ENCODE measurements around the gene PIN1.
A peak's percentile ranks its signal among the peaks of the same experiment; 100 is the strongest.

Gene PIN1

GRCh38 chr19:9827289-9828238, 7.6 kb upstream of the PIN1 start, which contains the start of gene UBL5:
TSS of gene UBL5 (plus strand) at chr19:9827918. CDS start at chr19:9828338, 420 bp downstream.
- TF ChIP-seq, protein P1, sequence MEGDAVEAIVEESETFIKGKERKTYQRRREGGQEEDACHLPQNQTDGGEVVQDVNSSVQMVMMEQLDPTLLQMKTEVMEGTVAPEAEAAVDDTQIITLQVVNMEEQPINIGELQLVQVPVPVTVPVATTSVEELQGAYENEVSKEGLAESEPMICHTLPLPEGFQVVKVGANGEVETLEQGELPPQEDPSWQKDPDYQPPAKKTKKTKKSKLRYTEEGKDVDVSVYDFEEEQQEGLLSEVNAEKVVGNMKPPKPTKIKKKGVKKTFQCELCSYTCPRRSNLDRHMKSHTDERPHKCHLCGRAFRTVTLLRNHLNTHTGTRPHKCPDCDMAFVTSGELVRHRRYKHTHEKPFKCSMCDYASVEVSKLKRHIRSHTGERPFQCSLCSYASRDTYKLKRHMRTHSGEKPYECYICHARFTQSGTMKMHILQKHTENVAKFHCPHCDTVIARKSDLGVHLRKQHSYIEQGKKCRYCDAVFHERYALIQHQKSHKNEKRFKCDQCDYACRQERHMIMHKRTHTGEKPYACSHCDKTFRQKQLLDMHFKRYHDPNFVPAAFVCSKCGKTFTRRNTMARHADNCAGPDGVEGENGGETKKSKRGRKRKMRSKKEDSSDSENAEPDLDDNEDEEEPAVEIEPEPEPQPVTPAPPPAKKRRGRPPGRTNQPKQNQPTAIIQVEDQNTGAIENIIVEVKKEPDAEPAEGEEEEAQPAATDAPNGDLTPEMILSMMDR (IDR thresholded peaks at IDR 0.05; ENCODE audit: low read depth, low read length) = peak; percentile 9
- TF ChIP-seq, protein P2, sequence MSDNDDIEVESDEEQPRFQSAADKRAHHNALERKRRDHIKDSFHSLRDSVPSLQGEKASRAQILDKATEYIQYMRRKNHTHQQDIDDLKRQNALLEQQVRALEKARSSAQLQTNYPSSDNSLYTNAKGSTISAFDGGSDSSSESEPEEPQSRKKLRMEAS (IDR thresholded peaks at IDR 0.05; ENCODE audit: low read depth, low read length) = peak; percentile 86
- peak; percentile 96 for TF ChIP-seq MYC (IDR thresholded peaks at IDR 0.05; ENCODE audit: low read depth, low read length)
- peak; percentile 100 for TF ChIP-seq POLR2A (IDR thresholded peaks at IDR 0.05; ENCODE audit: extremely low read depth, insufficient read length)
- DNase-seq (ENCODE audit: low read depth) = peak; percentile 98
- peak within 1 kb of the TSS; percentile 90 for H3K4me3 ChIP-seq (ENCODE audit: low read depth, low read length)

GRCh38 chr19:9828551-9829063, 6.5 kb upstream of the PIN1 start:
- peak overlapping the region; percentile 90 for H3K4me3 ChIP-seq (ENCODE audit: low read depth, low read length)
- DNase-seq (ENCODE audit: low read depth) = peak; percentile 60
- TF ChIP-seq, protein P2 (IDR thresholded peaks at IDR 0.05; ENCODE audit: low read depth, low read length) = peak; percentile 94
- TF ChIP-seq MYC (IDR thresholded peaks at IDR 0.05; ENCODE audit: low read depth, low read length) = peak; percentile 66; the same call in 1 of the 2 replicates
- TF ChIP-seq, protein P1 (IDR thresholded peaks at IDR 0.05; ENCODE audit: low read depth, low read length) = no peak

DNA sequence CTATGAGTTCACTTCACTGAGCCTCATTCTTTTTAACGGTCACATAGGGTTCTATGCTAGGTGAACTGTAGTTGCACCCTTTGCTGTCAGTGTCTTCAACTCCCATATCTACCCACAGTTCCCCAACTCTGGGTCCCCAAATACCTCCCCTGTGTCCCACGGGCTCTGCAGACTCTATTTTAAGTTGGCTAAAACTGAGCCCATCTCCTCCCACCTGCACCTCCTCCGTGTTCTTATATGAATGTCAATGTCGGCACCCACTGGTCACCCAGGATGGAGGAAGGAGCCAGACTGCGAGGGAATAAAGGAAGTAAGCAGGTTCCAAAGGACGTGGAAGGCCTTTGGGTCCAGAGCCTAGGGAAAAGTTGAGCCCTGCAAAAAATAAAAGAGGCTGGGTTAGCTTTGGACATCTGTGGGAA, 802 bp upstream of the PIN1 start:
- H3K4me3 ChIP-seq (ENCODE audit: low read depth, low read length) = peak overlapping the region; percentile 64
- DNase-seq (ENCODE audit: low read depth) = peak; percentile 44
- TF ChIP-seq MYC (IDR thresholded peaks at IDR 0.05; ENCODE audit: low read depth, low read length) (no peak), POLR2A (IDR thresholded peaks at IDR 0.05; ENCODE audit: extremely low read depth, insufficient read length) (no peak)
- TF ChIP-seq, protein P2 (IDR thresholded peaks at IDR 0.05; ENCODE audit: low read depth, low read length) = no peak
- TF ChIP-seq, protein P1 (IDR thresholded peaks at IDR 0.05; ENCODE audit: low read depth, low read length) = no peak

DNA sequence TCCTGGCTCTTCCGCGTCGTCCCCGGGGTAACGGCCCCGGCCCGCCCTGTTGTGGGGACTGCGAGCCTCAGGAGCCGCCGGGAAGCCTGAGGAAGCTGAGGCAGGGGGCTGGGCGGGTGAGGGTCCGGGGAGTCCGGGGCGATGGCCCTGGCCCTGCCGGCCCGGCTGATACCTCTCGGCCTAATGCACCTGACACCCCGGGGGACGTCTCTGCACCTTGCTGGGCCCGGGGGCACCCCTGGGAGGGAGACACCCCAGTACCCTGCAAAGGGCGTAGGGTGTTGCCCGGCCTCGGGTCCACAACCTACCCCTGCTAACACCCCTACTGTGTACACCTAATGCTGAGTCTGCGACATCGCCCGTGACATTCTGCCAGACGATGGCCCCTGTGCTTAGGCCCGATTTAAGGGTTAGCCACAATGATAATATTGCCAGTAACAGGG, 410 bp downstream of the PIN1 start:
- DNase-seq (ENCODE audit: low read depth) = peak; percentile 42
- TF ChIP-seq, protein P1 (IDR thresholded peaks at IDR 0.05; ENCODE audit: low read depth, low read length) = no peak
- TF ChIP-seq, protein P2 (IDR thresholded peaks at IDR 0.05; ENCODE audit: low read depth, low read length) = no peak
- TF ChIP-seq POLR2A (IDR thresholded peaks at IDR 0.05; ENCODE audit: extremely low read depth, insufficient read length) (no peak), MYC (IDR thresholded peaks at IDR 0.05; ENCODE audit: low read depth, low read length) (no peak)
- H3K4me3 ChIP-seq (ENCODE audit: low read depth, low read length) = peak overlapping the region; percentile 96

DNA sequence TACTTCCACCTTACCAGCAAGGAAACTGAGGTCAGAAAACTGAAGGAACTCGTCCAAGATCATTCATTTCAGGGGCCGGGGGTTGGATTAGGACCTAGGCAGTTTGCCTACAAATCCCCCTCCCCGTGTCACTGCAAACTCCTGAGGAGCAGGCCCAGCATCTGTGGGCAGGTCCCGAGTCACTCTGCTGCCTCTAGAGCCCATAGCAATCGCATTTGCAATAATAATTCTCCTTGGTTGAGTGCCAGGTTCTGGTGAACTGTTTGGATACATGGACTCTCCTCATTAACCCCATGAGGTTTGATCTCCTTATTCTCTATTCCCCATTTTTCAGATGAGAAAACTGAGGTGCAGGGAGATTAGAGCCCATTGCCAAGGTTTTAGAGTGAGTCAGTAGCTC, 903 bp downstream of the PIN1 start:
- peak overlapping the region; percentile 96 for H3K4me3 ChIP-seq (ENCODE audit: low read depth, low read length)
- TF ChIP-seq, protein P2 (IDR thresholded peaks at IDR 0.05; ENCODE audit: low read depth, low read length) = no peak
- no peak for TF ChIP-seq POLR2A (IDR thresholded peaks at IDR 0.05; ENCODE audit: extremely low read depth, insufficient read length)
- TF ChIP-seq, protein P1 (IDR thresholded peaks at IDR 0.05; ENCODE audit: low read depth, low read length) = peak; percentile 9
- no peak for TF ChIP-seq MYC (IDR thresholded peaks at IDR 0.05; ENCODE audit: low read depth, low read length)
- DNase-seq (ENCODE audit: low read depth) = peak; percentile 64

All from NB4 (cell line).